GM18861 (cell line): ENCODE results near the gene DNAJB2.

Experiments
- ATAC-seq: cut with Tn5 transposase; IDR thresholded peaks from one replicate; pipeline ENCODE4 v1.9.1; 2021; ENCODE audit not compliant: unreplicated experiment

Gene DNAJB2

DNA sequence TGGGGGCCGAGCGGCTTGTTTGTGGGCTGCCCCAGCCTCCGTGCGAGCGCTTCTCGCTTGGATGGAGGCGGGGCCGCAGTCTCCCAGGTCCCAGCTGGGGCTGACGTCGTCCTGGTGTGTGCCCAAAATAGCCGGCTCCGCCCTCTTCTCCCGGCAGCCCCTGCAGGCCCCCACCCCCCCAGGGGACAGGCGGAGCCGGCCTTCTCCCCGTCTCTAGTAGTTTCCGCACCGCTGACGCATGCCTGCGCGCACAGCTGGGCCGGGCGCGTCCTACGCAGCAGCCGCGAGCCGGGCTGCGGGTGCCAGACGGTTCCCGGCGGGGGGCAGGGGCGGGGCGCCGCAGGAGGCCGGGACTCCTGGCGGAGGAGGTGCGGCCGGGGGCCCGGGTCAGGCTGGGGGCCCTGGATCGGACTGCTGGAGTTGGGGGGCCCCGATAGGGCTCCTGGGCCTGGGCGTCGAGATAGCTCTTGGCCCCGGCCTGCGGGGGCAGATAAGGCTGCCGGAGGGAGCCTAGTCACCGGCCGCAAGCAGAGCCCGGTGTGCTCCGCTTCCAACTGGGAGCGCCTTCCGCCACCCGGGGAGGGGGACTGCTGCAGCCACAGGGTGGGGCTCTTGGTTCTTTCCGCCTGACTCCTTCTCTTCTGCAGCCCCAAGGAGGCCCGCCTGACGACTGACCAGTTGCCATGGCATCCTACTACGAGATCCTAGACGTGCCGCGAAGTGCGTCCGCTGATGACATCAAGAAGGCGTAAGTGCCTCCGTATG lies at the start of gene DNAJB2:
TSS of gene DNAJB2 (plus strand) at position 216 of the 765 bp plus-strand sequence. CDS start at position 684, 468 bp downstream.
- peak; percentile 75 for ATAC-seq

DNA sequence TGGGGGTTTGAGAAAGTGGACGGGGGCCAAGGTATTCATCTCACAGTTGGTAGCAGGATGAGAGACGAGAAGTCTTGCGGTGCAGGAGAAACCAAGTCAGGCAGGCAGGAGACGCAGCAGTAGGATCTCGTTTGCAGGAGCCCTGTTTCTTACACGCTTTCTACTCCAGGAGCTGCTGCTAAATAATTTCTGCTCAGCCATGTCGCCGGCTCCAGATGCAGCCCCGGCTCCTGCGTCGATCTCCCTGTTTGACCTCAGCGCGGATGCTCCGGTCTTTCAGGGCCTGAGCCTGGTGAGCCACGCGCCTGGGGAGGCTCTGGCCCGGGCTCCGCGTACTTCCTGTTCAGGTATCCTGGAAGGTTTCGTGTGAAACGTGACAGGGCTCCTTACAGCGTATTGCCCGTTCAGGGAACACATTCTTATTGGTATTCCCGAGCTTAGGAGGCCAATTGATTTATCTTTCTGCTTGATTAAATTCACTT lies 49.1 kb upstream of the DNAJB2 start:
- no peak for ATAC-seq

DNA sequence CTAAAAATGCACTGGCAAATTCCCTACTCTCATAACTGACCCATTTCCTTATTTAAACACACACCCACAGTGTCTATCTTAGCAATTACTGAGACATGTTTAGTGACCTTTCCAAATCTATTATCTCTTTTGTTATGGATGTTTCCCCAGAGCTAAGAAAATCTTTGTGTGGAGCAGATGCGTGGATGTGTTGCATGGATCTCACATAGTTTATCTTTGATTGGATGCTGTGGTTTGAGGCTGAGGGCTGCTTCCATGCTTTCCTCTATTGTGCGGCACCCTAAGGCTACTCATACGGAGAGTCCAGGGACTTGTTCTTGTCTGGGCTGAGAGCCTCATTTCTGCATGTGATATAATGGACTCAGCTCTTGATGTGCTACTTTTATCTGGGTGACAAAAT lies 44.8 kb upstream of the DNAJB2 start:
- no peak for ATAC-seq

DNA sequence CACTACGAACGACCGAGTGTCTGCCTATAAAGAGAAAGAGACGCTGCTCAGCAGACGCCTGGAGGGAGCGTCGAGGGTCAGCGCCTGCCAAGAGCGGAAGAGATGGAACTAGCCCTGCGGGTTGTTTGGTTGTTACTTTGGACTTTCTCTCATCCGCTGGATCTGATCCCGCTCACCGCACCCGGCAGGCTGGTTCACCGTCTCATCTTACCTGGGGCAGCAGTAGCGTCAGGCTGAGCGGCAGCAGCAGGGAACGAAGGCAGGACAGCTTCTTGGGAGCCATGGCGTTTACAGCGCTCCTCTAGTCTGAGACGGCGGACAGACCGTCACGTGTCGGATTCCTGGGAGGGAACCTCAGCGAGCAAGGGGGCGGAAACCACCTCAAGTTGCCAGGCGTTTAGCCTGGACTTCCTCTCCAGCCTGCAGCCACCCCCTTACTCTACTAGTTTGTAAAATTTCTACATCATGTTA lies 35.8 kb upstream of the DNAJB2 start:
- ATAC-seq: no peak

DNA sequence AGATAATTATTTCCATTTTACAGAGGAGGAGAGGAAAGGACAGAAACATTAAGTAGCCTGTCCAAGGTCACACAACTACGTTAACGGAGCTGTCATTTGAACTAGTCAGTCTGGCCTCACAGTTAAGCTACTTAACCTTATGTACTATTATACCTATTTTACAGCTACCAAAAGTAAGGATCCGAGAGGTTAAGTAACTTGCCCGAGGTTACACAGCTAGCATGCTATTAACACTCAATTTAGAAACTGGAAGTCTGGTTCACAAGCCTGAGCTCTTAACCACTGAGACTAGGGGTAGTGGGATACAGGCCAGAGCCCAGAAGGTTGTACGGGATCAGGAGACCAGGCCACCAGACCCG lies 34.4 kb upstream of the DNAJB2 start:
- no peak for ATAC-seq

DNA sequence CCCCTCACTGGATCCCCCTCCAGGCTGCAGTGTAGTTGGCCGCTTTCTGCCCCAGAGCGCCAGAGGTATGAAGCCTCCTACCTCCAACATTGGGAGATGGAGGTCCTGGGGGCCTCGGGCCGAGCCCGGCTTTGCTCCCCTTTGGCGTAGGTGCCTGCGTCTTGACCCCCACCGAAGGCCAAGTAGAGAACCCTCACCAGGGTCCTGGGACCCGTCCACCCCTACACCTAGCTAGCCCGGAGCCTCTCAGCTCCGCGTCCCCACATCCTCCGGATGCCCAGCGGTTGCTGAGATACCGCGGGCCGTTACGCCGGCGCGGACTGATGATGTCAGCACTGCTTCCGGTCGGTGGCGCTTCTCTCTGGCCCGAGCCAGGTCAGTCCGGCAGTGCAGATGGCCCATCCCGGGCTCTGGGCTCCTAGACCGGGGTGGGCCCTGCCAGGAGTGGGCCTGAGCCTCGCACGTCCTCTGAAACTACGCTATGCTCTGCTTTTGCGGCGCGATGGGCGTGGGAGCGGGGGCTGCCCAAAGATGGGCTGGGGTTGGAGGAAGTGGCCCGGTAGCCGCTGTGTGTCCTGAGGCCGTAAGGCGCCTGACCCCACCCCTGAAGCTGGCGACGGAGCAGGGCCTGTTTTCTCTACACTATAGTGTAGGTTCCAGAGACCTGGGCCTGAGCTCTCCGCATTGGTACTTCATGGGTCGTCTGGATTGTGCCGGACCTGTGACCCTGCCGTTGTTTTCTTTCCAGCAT lies 33.8 kb upstream of the DNAJB2 start, which contains the start of the genes GLB1L and STK16:
TSS of gene GLB1L (minus strand) at position 297 of the 751 bp plus-strand sequence. CDS start 1,871 bp downstream, outside the sequence.
TSS of gene STK16 (plus strand) at position 332 of the 751 bp plus-strand sequence. CDS start 521 bp downstream, outside the sequence.
- peak; percentile 52 for ATAC-seq

DNA sequence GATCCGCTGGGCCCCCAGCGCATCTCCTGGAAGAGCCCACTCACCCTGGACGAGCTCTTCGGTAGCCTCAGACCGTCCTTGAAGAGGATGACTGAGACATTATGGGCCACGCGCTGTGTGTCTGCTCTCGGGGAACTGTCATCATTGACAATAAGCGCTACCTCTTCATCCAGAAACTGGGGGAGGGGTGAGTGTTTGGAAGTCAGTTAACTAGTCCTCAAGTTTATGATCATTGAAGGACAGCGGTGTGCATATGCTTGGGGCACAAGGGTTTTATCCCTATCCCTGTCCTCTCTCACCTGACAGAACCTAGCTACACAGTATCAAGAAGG lies 33.3 kb upstream of the DNAJB2 start:
- no peak for ATAC-seq

DNA sequence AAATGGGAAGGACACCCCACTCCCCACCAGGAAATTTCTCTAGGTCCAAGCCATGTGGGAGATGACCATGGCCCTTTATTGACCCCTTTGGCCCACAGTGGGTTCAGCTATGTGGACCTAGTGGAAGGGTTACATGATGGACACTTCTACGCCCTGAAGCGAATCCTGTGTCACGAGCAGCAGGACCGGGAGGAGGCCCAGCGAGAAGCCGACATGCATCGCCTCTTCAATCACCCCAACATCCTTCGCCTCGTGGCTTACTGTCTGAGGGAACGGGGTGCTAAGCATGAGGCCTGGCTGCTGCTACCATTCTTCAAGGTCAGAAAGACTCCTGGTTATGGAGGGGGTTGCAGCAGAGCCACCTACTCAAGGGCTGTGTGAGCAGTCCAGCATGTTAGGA lies 32.6 kb upstream of the DNAJB2 start:
- no peak for ATAC-seq

DNA sequence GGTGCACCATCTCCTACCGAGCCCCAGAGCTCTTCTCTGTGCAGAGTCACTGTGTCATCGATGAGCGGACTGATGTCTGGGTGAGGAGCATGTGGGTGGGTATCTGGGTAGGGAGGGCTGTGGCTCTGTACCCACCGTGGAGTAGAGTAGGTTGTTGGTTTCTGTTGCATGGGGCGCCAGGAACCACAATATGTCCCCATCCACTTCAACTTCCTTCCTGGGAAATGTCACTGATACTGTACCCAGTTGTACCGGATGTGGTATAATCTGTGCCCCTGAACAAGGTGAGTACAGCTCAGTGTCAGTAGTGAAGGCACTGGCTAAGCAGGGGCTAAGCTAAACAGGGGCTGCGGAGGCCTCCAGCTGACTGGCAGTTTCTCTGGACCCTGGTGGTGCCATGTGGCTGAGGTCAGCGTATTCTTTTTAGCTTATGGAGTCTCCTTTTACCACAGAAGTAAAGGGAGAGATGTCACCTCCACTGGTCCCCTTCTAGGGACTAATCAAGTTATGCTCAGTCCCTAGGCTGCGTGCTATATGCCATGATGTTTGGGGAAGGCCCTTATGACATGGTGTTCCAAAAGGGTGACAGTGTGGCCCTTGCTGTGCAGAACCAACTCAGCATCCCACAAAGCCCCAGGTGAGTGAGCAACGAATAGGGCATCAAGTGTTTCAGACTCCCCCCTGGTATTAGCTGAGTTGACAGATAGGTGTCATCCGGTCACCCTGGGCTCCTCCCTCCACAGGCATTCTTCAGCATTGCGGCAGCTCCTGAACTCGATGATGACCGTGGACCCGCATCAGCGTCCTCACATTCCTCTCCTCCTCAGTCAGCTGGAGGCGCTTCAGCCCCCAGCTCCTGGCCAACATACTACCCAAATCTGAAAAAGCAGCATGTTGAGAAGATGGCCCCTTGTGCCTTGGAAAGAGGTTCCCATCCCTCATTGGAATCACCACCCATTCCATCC lies 31.2 kb upstream of the DNAJB2 start:
- no peak for ATAC-seq

DNA sequence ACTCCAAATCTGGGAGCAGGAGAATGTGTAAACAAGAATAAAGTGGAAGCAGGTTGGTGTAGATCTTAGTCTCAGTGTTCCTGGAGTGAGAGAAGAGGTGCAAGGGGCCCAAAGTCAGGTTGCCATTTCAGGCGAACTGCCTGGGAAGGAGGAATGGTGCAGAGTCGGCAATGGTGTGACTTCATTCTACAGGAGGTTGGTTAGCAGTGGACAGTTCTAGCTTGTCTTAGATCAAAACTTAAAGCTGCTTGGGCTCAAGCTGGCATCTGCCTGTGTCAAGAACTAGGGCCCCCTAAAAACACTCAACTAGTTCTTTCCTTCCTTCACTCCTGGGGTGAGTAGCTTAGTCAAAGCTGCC lies 30.3 kb upstream of the DNAJB2 start:
- no peak for ATAC-seq

DNA sequence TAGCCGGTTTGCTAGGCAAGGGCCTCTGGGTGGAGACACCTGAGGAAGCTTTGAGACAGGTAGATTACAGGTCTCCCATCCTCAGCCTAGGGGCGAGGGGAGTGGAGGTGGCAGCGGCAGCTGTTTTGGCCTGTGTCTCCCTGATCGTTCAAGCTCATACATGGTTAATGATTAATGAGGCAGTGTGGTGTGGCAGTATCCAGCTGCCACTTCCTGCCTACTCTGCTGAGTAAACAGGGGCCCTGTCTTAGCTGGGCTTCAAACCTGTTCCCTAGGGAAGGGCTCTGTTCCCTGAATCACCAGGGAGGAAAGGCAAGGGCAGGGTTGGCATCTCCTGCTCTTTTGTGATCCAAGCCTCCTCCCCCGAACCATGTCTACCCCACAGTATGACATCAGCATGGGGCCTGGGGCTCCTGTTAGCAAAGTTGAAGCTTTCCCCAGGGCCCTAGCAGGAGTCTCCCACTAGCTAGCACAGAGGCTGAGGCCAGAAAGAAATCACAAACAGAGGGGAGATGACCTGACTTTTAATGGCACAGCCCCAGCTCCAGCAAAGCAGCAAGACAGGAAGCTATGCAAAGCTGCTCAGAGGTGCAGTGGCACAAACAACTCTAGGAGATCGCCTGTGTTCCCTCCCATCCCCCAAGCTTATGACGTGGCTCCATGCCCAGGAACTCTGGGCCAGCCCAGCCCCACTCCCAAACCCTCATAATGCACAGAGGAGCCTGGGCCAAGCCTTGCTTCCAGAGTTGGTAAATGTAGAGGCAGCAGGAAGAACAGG lies 29.8 kb upstream of the DNAJB2 start:
- peak; percentile 52 for ATAC-seq

DNA sequence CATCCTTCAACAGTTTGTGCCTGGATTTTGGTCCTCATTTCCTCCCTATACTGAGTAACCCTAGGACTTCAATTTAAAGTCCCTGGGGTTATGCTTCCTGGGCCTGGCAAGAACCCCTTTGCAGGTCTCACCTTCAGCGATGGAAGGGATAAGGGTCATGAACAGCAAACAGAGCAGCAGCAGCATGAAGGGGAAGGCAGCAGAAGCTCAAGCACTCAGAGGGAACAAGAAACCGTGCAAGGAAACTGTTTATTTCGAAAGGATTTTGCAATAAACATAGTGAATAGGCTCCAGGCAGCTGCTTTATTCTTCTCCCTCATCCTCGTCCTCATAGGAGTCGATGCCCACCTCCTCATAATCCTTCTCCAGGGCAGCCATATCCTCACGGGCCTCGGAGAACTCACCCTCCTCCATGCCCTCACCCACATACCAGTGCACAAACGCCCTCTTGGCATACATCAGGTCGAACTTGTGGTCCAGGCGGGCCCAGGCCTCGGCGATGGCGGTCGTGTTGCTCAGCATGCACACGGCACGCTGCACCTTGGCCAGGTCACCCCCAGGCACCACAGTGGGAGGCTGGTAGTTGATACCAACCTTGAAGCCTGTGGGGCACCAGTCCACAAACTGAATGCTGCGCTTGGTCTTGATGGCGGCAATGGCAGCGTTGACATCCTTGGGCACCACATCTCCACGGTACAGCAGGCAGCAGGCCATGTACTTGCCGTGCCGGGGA lies 29.0 kb upstream of the DNAJB2 start:
- no peak for ATAC-seq

DNA sequence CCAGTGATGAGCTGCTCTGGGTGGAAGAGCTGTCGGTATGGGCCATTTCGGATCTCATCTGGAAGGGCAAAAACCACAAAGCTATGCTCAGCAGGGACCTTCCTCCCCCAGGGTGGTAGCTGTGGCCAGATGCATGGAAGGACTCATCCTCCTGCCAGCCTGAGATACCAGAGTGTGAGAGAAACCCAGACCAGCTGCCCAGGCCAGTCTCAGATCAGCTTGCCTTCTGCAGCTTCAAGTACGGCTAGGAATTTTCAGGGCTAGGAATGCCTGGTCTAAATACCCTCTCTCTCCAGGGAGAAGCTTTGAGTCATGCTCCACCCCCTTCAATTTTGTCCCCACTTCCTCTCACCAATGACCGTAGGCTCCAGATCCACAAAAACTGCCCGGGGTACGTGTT lies 27.5 kb upstream of the DNAJB2 start:
- no peak for ATAC-seq

DNA sequence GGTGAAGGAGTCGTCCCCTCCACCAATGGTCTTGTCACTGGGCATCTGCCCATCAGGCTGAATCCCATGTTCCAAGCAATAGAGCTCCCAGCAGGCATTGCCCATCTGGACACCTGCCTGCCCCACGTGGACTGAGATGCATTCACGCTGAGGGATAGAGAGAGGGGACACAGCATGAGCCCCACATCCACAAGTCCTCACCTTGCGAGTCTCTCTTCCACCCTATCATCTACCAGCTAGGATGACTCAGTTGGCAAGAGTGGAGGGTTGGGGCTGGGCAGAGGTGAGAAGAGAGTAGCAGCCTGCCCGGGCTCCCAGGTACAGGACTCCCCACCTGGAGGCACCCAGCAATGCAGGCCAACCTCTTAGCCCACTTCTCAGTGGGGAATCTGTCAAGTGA lies 27.1 kb upstream of the DNAJB2 start:
- ATAC-seq: no peak

DNA sequence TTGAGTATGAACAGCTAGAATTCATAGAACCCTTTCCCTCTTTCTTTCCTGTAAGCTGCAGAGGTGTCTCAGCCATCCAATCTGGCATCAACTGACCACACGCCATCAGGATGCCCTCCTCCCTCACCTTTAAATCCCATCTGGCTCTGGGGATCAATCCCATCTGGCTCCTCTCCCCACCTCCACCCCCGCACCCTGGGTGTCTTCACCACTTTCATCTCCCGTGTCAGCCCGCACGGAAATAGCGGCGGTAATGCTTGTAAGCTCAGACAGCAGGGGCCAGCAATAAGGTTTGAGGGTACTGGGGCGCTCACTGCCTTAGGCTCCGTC lies 26.6 kb upstream of the DNAJB2 start:
- no peak for ATAC-seq

DNA sequence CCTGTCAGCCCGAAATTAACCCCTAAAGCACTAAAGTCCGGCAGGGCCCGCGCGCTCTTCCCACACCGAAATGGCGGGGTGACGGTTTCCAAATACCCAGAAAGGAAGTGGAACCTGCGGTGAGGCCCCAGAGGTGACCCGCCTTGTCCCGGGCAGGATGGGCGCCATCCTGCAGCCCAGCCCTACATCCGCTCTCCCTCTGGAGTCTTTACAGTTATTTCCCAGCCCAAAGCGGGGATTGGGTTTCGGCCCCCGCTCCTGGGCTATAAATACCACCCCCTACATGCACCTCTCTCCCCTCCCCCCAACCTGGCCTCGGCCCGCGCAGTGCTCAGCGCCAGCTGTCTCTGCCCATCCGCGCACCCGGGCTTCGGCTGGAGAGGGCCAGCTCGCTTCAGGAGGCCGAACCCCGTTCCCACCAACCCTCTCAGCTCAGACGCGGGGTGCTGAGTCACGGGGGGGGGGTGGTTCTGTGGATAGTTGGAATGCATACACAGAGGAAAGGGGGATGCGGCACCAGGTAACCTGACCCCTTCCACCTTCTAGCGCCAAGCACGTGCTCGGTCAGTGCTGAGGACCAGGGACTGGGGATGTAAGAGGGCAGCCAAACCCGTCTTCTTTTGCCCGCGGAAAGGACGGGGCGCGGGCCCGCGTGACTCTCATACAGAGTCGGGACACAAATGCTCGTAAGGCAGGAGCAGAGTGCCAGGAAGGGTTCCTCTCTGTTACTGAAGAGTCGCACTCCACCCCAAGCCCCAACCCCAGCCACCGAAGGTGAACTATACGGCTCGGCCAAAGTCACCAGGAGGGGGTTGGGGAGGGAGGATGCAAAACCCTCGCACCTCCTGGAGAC lies 26.0 kb upstream of the DNAJB2 start, which contains the start of gene TUBA4B:
TSS of gene TUBA4B (plus strand) at position 344 of the 853 bp plus-strand sequence. CDS start at position 509, 165 bp downstream.
- no peak for ATAC-seq

DNA sequence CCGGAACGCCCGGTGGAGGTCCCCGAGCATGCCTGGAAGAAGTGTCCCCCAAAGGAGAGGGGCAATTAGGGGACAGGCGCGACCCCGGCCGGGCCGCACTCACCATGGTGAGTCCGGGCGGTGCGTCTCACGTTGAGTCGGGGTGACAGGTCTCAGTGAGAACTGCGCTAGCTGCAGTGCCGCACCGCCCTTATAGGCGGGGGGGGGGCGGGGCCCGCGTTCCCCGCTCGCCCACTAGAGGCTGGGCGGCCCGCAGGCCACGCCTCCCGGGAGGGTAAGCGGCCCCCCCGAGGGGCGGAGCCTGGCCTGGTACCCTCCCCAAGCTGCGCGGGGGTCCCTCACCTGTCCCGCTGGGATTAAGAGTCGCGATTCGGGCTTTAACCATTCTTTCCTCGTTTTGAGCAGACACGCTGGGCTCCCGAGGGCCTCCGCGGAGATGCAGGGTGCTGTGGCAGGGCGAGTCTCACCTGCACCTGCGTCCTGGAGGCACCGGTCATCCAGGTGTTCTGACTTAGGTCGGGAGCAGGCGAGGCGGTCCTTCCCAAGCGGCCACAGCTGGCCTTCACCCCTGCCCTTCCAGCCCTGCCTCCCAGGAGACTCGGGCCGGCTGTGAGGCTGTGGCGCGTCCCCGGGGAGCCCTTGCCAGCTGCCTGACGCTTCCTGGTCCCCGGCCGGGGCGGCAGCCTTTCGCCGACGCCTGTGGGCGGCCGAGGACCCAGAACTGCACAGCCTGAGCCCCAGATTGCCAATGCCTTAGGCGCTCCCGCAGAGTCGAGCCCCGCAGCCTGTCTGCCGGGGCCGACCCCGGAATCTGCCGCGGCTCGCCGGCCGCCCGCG lies 25.2 kb upstream of the DNAJB2 start, which contains the start of gene TUBA4A:
TSS of gene TUBA4A (minus strand) at position 166 of the 837 bp plus-strand sequence. CDS start at position 106, 60 bp downstream.
- ATAC-seq: peak; percentile 30
